Activated T-helper 1 cell treated with anti-CD3 and anti-CD28 coated beads, Interleukin-2, amount 50 U/mL, for 16 hours (primary cell): ENCODE measurements around the gene ALKBH5.
"Not testable (repeated sequence)": the region's sequence is repeated elsewhere in the genome, so short reads cannot be mapped to it uniquely, and the experiment has no call there.

Experiments
- DNase-seq, 2 donors: peaks; one replicate each; pipeline ENCODE4 v3.0.0-alpha.2; 2020; ENCODE audit warnings: low read depth in 1 of 2, low spot score in 1 of 2

ALKBH5 gene

DNA sequence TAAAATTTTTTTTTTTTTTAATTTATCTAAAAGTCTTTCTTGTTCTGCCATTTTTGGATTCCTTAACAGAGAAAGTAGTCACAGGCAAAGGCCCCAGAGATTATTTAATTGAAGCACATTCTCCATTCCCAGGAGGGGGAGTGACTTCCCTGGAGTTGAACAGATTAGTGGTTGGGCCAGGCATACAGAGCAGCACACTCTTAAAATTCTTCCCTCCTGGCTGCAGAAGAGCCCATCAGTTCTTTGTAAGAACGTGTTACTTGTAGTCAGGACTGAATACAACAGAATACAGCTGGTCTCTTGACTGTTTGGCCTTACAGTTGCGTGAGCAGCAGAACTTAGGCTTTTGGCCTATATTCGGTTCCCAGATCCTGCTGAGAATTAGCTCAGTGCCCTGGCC is 1.8 kb downstream of the ALKBH5 start:
- DNase-seq: no peak

DNA sequence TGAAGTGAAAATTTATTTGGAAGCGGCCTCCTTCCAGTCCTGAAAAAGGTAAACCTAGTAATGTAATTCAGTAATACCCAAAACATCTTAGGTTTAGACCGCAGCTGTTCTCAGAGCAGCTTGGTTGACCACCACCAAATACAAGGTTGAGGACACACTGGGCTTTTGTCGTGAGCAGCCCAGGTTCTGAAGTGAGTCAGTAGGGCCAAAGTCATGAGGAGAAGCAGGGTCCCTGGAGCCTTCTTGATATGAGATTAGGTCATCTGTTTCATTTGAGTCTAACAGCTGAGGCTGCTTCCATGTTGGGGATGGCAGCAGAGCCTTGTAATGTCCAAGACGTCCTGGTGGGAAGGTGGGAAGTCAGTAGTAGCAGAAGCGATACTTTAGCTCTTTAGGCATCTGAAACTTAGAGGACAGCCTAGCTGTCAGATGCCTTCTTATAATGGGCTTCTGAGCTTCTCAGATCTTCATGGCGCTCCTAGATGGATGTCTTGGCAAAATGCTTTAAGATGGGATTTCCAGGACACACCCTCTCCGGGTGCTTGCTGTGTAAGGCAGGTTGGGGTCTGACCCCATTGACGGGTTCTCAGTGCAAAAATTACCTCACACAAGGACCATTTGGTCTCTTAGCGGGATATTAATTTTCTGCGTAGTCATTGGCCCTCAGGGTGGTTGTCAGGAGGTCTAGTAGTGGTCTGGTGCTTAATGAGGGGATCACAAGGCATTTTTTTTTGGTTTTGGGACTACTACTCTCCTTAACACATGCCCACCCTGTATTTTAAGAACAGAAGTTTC is 2.4 kb downstream of the ALKBH5 start:
- DNase-seq: no peak

DNA sequence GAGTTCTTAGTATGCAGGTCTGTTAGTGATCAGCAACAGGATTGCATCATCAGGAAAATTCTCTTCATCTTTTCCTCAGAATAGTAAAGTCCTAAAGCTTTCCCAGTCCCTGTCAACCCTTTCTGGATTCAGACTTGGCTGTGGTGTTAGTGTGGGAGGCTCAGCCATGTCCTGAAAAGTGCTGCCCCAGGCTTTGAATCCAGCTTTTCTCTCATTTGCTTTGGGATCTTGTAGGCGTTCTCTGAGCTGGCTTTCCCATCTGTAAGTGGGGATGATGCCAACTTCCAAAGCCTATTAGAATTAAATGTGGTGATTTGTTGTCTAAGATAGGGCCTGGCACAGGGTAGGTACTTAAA is 3.0 kb downstream of the ALKBH5 start:
- DNase-seq: no peak

DNA sequence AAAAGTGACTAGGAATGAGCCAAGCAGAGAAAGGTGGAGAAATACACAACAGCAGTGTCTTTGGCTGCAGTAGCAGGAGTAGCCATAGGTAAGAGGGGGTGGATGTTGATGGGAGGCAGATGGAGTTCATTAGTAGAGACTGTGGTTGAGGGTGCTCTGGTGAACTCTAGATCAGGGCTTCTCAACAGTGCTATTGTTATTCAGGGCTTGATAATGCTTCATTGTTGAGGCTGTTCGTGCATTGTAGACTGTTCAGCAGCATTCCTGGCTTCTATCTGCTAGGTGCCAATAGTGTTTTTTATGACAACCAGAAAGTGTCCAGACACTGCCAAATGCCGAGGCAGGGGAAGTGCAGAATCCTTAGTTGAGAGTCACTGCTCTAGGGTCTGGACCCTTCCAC is 3.6 kb downstream of the ALKBH5 start:
- no peak for DNase-seq

DNA sequence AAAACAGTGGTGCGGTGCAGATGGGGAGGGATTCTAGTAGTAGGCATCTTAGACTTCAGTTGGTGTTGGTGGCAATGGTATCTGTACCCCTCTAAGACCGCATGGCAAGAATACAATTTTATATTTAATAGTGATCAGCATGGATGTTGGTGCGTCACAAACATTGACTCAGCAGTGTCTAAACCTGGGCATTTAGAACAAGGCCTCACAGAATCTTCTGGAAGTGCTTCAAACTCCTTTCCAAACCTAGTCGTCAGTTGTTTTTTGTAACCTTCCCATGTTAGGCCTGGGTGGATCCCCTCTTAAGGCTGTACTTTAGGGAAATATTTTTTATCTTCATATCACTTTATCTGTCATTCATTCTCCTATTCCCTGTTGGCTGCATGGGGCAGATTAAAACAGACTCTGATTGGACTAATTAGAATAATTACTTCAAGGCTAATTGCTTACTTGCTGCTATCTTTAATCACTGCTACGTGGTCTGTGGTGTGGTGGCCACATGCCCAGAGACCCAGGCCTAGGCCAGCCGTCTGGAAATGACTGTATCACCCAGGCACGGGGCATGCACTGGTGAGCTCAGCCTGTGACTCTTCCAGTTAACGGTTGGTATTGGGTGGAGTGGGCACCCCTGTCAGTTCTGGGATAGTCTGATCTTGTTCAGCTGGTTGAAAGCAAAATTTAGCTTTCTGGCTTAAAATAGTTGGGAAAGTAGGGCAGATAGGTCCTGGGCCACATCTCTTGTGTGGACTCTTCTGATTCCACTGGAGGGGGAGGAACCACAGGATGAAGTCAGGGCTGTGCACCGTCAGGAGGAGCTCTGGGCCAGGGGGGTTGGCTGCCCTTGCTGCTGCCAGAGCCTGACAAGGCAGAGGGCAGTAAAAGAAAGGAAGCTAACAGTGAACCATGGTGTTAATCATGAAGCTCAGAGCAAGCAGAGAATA is 4.5 kb downstream of the ALKBH5 start:
- no peak for DNase-seq

DNA sequence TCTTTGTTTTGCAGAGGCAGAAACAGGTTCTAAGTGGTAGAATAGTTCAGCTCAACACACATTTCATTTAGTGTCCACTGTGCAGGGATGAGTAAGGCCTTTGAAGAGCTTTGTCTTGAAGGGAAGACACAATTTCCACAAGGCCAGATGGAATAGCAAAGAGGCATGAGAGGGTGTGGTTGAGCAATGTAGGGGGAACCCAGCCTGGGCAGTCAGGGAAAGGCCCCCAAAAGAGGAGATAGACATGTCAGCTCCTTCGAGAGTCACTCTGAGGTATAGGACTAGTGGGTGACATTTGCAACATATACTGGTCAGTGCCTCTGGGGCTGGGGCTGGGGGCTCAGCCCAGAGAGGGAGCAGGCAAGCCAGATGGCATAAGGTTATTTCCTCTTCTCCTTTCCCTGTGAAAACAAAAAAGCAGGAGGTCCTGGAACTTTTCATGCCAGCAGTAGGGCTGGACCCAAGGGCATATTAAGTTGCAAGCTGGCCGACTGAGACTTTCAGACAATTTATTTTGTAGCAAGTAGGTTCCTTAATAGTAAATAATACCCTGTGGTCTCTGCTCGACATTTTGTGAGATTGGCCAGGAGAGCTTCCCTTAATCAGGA is 7.1 kb downstream of the ALKBH5 start:
- DNase-seq: no peak

DNA sequence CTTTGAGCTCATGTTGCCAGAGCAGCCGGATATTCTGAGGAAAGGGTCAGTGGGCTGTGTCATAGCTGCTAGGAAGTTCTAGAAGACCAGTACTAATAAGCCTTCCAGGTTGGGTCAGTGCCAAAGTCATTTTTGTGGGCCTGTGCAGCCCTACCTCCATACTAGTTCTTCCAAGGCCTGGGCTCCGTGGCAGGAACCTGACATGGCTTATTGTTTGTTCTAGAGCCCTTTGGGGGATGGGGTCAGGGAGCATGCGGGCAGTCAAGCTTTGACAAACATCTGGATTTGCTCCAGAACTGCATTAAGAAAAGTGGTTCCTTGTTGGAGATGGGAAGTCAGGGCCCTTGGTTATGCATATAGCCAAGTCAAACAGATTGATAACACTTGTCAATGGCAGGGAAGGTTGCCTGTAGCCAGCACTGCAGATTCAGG is 7.6 kb downstream of the ALKBH5 start:
- no peak for DNase-seq

DNA sequence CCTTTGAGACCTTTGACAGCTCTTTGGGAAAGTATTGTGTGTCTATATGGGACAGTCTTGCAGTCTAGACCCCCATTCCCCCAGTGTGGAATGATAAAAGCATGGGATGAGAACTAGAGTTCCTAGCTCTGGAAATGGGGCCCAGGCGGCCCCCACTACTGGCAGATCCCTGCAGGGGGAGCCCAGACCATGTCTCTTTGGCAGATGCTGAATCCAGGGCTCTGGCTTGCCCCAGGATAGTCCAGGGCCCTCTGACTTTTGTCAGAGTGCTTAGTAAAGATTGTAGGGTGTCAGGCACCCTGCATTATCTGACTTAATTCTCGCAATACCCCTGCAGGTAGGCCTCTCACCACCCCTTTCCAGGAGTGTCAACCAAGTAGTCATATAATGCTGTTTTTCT is 8.3 kb downstream of the ALKBH5 start:
- DNase-seq: no peak

DNA sequence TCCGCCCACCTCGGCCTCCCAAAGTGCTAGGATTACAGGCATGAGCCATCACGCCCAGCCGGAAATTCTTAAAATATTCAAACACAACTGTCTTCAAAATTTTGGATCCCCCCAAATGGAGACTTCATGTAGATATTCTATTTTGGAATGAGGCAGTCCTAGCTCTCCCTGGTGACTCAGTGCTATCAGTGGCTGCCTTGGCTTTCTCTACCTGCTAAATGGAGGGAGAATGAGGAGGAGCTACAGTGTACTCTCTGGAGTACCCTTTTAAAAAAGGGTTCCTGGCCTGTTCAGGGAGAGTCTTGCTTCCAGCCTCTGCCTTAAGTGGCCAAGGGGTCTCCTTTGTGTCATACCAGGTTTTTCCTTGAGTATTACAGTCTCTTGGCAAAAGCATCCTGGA is 10.8 kb downstream of the ALKBH5 start:
- DNase-seq: no peak

DNA sequence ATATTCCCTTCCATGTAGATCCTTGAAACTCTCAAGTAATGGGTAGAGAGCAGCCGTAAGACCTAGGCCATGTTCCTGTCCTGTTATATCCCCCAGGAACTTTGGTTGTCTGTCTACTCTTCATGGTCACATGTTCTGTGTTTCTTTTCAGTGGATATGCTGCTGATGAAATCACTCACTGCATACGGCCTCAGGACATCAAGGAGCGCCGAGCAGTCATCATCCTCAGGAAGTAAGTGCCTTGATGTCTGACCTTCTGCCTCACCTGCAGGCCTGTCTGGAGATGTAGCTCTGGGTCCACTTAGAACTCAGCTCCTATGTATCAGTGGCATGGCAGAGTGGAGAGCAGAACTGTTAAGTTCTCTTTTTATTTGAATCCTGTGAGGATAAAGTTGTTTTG is 11.2 kb downstream of the ALKBH5 start:
- no peak for DNase-seq

DNA sequence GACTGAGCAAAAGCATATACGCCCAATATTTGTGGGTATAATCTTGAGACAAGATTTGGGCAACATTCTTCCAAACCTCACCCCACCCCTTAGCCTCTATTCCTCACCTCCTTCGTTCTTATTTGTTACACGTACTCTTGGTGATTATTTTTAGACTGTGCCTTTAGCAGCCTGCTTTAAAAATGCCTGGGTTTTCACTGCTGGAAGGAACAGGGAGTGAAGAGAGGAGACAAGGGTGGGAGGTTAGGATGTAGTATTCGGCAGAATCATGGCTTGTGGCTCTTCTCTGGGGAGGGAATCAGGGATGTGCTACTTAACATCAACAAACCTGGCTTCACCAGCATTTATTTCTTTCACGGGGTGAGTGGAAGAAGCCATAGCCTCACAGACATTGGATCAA is 11.6 kb downstream of the ALKBH5 start:
- no peak for DNase-seq

DNA sequence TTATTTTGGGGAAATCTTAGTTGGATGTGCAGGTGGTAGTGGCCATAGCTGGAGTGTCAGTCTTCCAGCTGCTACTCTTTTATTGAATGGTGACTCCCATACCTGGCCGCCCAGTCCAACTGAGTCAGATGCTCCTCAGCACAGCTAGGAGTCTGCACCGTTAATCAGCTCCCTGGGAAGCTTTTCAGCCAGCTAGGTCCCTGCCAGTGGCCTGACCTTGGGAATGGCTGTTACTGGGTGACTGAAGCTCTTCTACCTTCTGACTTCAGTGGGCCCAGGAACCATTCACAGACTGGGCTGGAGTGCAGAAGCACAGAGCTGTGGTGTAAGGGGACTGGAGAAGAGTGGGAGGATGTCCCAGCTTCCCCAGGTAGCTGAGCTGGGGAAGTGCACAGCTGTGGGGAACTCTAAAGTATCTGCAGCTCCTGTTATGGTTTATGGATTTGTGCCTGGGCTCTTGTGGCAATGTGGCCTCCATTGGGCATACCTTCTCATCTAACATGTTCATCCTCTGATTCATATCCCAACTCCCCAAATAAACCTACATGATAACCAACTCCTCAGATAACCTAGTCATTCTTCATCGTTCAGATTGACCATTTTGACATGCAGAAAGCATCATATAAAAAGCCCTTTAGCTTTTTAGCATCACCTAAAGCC is 14.0 kb downstream of the ALKBH5 start:
- no peak for DNase-seq

DNA sequence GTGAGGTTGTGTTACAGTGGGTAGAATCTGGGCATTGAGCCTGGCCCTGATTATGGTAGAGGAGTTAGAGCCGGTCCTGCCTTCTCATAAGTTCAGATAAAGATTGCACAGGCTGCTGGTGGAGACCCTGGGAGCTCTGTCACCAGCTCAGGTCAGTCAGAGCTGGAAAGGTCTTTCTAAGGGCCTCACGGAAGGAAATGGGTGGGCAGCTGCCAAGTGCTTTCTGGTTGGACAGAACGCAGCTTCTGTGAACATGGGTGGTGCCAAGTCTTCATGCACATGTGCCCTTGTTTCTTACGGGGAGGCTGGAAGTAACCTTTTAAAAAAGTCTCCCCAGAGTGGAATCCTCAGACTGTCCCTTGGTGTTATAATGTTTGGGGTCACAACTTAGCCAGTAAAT is 14.9 kb downstream of the ALKBH5 start:
- DNase-seq: no peak

DNA sequence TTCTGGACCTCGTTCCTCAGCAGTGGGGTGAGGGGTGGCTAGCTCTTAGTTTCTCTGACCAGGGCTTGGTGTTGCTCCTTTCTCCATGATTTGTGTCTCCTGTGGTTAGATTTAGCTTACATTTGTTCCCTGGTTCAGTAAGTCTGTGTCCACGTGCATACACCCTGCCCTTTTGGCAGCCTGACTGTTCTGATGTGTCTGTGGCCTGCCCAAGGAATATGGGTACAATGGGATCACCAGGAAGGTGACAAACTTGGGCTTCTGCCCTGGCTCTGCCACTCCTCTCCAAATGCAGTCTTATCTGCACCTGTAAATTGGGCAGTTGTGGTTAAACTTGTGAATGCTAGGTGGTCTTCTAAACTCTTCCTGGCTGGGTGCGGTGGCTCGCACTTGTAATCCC is 17.5 kb downstream of the ALKBH5 start:
- DNase-seq: no peak

DNA sequence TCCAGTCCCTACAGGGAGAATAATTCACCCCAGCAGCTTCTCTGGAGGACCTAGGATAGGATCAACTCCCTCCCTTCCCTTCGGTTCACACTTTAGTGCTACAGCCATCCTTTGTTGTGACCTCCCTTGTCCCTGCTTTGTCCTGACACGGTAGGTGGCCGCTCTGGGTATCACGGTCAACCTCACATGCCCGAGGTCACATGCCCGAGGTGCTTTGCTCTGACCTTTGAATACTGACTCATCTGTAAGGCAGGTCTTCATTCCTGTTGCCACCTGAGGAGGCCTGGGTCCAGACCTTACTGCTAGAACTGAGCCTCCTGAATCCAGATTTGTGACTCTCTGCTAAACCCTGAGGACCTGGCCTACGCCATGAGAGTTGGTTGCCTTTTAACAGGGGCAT is 19.7 kb downstream of the ALKBH5 start:
- DNase-seq: no peak

DNA sequence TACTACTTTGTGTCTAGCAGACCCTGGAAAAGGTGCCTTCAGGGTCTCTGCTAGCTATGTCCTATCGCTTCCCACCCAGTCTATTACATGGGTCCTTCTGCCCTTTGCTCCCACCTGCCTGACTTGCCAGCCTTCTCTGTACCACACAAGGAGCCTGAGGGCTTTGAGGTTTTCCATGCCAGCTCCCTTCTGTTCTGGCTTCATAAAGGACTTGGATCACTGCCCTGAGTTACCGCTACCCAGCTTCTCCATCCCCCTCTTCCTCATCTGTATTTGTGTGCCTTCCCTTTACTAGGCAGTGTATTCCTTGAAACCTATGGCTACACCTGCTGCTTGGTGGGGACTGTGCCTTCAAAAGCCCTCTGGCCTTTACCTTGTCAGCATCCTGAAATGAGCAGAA is 22.2 kb downstream of the ALKBH5 start:
- DNase-seq: no peak

DNA sequence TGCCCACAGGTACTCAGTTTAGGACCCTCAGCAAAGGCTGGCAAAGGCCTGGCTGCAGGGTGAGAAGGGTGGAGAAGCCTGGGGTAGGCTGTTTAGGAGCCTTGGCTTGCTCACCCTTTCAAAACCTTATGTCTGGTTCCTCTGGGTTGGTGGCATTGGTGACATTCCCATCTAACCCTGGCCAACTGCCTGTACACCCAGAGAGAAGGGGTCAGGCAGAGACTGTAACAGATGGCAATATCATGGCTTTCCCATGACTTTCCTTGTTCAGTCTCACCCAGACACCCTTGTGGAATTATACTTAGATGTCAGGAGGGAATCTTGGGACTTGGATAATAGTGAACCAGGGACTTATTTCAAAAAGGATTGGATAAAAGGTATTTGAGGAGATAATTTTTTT is 23.3 kb downstream of the ALKBH5 start:
- no peak for DNase-seq

DNA sequence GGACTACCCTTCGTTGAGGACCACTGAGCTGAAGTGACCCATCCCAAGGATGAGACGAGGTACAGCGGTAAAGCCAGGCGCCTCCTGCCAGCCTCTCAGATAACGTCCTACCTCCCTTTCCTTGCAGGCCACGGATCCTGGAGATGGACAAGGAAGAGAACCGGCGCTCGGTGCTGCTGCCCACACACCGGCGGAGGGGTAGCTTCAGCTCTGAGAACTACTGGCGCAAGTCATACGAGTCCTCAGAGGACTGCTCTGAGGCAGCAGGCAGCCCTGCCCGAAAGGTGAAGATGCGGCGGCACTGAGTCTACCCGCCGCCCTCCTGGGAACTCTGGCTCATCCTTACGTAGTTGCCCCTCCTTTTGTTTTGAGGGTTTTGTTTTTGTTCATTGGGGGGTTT is 24.5 kb downstream of the ALKBH5 start:
- no peak for DNase-seq

DNA sequence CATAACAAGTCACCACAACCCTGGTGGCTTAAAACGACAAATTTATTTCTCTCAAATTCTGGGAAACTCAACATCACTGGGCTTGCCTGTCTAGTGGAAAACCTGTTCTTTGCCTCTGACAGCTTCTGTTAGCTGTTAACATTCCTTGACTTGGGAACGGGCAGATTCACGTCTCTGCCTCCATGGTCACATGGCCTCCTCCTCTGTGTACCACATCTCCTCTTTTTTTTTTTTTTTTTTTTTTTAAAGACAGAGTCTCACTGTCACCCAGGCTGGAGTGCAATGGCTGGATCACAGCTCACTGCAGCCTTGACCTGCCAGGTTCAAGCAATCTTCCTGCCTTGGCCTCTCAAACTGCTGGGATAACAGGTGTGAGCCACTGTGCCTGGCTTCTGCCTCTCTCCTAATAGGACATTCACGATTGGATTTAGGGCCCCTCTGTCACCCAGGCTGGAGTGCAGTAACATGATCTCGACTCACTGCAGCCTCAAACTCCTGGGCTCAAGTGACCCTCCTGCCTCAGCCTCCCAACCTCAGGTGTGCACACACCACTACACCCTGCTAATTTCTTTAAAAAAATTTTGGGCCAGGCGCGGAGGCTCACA is 30.1 kb downstream of the ALKBH5 start:
- DNase-seq: no peak

DNA sequence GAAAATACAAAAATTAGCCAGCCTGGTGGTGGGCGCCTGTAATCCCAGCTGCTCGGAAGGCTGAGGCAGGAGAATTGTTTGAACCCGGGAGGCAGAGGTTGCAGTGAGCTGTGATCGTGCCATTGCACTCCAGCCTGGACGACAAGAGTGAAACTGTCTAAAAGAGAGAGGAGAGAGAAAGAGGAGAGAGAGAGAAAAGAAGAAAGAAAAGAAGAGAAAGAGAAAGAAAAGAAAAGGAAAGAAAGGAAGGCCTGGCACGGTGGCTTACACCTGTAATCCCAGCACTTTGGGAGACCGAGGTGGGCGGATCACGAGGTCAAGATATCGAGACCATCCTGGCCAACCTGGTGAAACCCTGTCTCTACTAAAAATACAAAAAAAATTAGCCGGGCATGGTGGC is 33.3 kb downstream of the ALKBH5 start:
- DNase-seq: not testable (repeated sequence)

DNA sequence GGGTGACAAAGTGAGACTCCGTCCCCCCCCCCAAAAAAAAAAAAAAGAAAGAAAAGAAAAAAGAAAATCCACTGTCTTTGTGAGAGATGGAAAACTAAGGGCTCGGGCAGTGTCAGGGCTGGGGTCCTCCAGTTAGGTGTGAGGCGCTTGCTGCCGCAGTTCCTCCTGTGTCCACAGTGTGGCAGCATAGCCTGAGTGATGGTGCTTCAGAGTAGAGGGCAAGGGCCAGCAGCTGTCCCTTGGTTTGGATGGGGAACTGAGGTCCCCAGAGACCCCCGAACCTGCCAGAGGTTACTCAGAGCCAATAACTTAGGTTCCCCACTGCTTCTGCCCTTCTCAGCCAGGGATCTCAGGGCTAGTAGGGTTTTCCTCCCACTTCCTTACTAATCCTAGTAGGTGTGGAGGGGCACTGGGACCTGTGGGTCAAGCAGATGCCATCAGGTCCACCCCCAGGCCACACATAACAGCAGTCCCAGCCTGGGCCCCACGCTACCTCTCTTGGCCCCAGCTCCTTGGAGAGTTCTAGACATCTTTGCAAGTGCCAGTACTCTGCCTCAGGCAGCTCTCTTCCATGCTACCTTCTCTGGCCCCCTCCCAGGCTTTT is 33.9 kb downstream of the ALKBH5 start:
- peak; percentile 46 to 52 for DNase-seq
